Measurements from ENCODE around the gene EXOC4. TPM values are rescaled to one million over a fixed set of nuclear protein-coding genes. Genes with fewer than 3 reads are reported as not detected.
A peak's percentile ranks its signal among the peaks of the same experiment; 100 is the strongest.

EXOC4 gene
- total RNA-seq, 1 experiment from 2014 or later = 111 TPM

DNA sequence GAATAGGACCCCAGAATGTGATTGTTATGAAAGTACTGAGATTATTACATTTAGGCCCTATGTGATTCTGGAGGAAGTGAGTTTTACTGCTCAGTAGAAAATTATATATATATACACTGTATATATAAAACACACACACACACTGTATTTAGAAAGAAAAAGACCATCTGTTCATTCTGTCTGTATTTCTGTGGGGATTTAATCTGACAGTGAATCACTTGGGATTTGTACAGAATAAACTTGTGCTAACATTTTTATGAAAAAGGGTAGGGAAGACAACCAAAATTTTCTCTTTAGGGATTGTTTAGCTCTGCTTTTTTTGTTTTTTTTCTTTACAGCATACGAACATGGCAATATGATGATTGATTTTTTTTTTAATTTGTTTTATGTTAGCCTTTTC, 142.7 kb downstream of the EXOC4 start:
- H3K9me2 ChIP-seq (replicated peaks; ENCODE audit: insufficient read depth, low read length) = no peaks in the 10 kb centered on the region
- H3K4me2 ChIP-seq (ENCODE audit: low read depth, low read length, poor library complexity, severe bottlenecking) = no peak overlapping the region
- H3K9ac ChIP-seq (ENCODE audit: low read length) = no peak overlapping the region
- no peaks in the 10 kb centered on the region for H3K36me3 ChIP-seq (ENCODE audit: insufficient read depth, low read length)
- peaks cover 11% of the 10 kb centered on the region for H3K4me1 ChIP-seq (ENCODE audit: low read length)
- no peak for DNase-seq
- peaks cover 18% of the 10 kb centered on the region; the same call in 1 of the 2 replicates for H4K20me1 ChIP-seq (ENCODE audit: insufficient read depth, low read depth, low read length)
- no peak overlapping the region for H3K4me3 ChIP-seq (ENCODE audit: low read length)
- no peaks in the 10 kb centered on the region for H3K9me3 ChIP-seq (ENCODE audit: low read length)
- H3K79me2 ChIP-seq (ENCODE audit: low read length) = no peaks in the 10 kb centered on the region
- H3K27me3 ChIP-seq (ENCODE audit: low read length) = no peaks in the 10 kb centered on the region
- H3K27ac ChIP-seq (ENCODE audit: low read length) = no peak overlapping the region
- no peak overlapping the region for H2AFZ ChIP-seq (ENCODE audit: low read length)

DNA sequence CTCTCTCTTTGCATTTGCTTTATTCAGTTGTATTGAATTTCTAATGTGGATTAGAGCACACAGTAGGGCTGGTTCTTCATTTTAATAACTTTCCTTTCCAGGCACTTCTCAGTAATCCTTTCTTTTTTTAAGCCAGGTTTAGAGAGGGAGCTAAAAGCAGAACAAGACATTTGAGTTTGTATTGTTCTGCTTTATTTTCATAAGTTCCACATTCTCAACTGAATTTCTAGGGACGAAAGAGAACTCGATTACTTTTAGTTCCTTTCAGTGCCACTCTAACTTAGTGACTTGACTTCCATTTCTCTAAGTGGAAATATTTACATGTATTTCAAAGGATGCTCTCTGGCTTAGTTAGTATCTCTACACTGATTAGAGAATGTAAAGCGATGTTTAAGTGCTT, 145.6 kb downstream of the EXOC4 start:
- H3K4me3 ChIP-seq (ENCODE audit: low read length) = no peak overlapping the region
- peaks cover 12% of the 10 kb centered on the region; the same call in 1 of the 2 replicates for H4K20me1 ChIP-seq (ENCODE audit: insufficient read depth, low read depth, low read length)
- no peaks in the 10 kb centered on the region for H3K79me2 ChIP-seq (ENCODE audit: low read length)
- no peaks in the 10 kb centered on the region for H3K9me2 ChIP-seq (replicated peaks; ENCODE audit: insufficient read depth, low read length)
- H3K9ac ChIP-seq (ENCODE audit: low read length) = no peak overlapping the region
- no peaks in the 10 kb centered on the region for H3K9me3 ChIP-seq (ENCODE audit: low read length)
- no peak overlapping the region for H2AFZ ChIP-seq (ENCODE audit: low read length)
- peak; percentile 43 for DNase-seq
- no peaks in the 10 kb centered on the region for H3K36me3 ChIP-seq (ENCODE audit: insufficient read depth, low read length)
- H3K27ac ChIP-seq (ENCODE audit: low read length) = no peak overlapping the region
- H3K27me3 ChIP-seq (ENCODE audit: low read length) = no peaks in the 10 kb centered on the region
- peaks cover 11% of the 10 kb centered on the region for H3K4me1 ChIP-seq (ENCODE audit: low read length)
- H3K4me2 ChIP-seq (ENCODE audit: low read depth, low read length, poor library complexity, severe bottlenecking) = no peak overlapping the region

DNA sequence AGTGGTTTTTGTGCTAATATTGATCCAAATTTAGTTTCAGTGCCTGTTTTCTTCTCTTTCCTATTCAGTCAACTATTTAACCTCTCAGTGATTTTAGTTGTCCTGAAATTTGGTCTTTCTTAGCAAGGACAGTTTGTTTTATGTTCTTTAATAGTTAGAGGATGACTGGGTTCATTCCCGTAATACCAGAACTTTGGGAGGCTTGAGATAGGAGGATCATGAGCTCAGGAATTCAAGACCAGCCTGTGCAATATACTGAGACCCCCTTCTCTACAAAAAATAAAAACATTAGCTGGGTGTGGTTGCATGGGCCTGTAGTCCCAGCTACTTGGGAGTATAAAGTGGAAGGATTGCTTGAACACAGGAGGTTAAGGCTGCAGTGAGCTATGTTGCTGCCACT, 148.3 kb downstream of the EXOC4 start:
- no peaks in the 10 kb centered on the region for H3K4me1 ChIP-seq (ENCODE audit: low read length)
- no peaks in the 10 kb centered on the region for H3K36me3 ChIP-seq (ENCODE audit: insufficient read depth, low read length)
- H3K9ac ChIP-seq (ENCODE audit: low read length) = no peak overlapping the region
- no peak overlapping the region for H3K27ac ChIP-seq (ENCODE audit: low read length)
- no peaks in the 10 kb centered on the region for H3K9me3 ChIP-seq (ENCODE audit: low read length)
- no peak for DNase-seq
- no peak overlapping the region for H3K4me3 ChIP-seq (ENCODE audit: low read length)
- H3K9me2 ChIP-seq (replicated peaks; ENCODE audit: insufficient read depth, low read length) = no peaks in the 10 kb centered on the region; the same call in 1 of the 2 replicates
- H3K4me2 ChIP-seq (ENCODE audit: low read depth, low read length, poor library complexity, severe bottlenecking) = no peak overlapping the region
- peaks cover 7% of the 10 kb centered on the region; the same call in 1 of the 2 replicates for H4K20me1 ChIP-seq (ENCODE audit: insufficient read depth, low read depth, low read length)
- H3K79me2 ChIP-seq (ENCODE audit: low read length) = no peaks in the 10 kb centered on the region
- H3K27me3 ChIP-seq (ENCODE audit: low read length) = no peaks in the 10 kb centered on the region
- no peak overlapping the region for H2AFZ ChIP-seq (ENCODE audit: low read length)

DNA sequence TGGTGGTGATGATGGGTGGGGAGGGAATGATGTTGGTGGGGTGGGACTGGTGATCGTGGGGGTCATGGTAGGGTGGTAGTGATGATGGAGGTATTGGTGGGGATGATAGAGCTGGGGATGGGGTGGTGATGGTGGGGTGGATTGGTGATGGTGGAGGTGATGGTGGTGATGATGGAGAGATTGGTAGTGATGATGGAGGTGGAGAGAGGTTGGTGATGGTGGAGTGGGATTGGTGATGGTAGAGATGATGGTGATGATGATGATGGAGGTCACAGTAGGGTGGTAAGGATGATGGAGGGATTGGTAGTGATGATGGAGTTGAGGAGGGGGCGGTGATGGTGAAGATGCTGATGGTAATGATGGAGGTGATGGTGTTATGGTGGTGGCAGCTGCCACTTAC, 155.3 kb downstream of the EXOC4 start:
- no peak for DNase-seq
- H3K4me3 ChIP-seq (ENCODE audit: low read length) = no peak overlapping the region

DNA sequence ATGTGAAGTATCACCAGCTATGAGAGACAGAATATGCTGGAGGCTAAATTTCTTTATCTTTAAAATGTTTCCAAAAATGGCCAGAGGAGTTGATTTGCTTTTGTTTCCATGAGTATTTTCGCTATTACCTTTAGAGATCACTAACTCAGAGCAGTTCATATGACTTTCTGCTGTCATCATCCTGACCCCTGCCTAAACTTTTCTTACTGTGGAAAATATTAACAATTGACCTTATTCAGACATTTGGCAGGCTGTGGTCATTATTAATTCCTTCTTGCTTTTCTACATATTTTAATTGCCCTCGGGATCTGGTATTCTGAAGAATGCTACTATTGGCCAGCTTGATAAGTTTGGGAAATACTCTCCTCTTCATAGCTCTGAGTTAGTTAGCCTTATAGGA, 156.5 kb downstream of the EXOC4 start:
- no peaks in the 10 kb centered on the region for H3K36me3 ChIP-seq (ENCODE audit: insufficient read depth, low read length)
- peaks cover 14% of the 10 kb centered on the region for H4K20me1 ChIP-seq (ENCODE audit: insufficient read depth, low read depth, low read length)
- no peaks in the 10 kb centered on the region for H3K27me3 ChIP-seq (ENCODE audit: low read length)
- no peaks in the 10 kb centered on the region for H3K4me1 ChIP-seq (ENCODE audit: low read length)
- no peak overlapping the region for H3K4me3 ChIP-seq (ENCODE audit: low read length)
- H3K27ac ChIP-seq (ENCODE audit: low read length) = no peak overlapping the region
- no peak overlapping the region for H3K9ac ChIP-seq (ENCODE audit: low read length)
- H3K4me2 ChIP-seq (ENCODE audit: low read depth, low read length, poor library complexity, severe bottlenecking) = no peak overlapping the region
- no peaks in the 10 kb centered on the region for H3K9me3 ChIP-seq (ENCODE audit: low read length)
- no peak for DNase-seq
- no peak overlapping the region for H2AFZ ChIP-seq (ENCODE audit: low read length)
- H3K9me2 ChIP-seq (replicated peaks; ENCODE audit: insufficient read depth, low read length) = no peaks in the 10 kb centered on the region; the same call in 1 of the 2 replicates
- H3K79me2 ChIP-seq (ENCODE audit: low read length) = no peaks in the 10 kb centered on the region

More for the DNA sequence above, 155.3 kb downstream of the EXOC4 start:
- Histone ChIP-seq H2AFZ (ENCODE audit: low read length) (no peak overlapping the region), H4K20me1 (ENCODE audit: insufficient read depth, low read depth, low read length) (peaks cover 14% of the 10 kb centered on the region), H3K36me3 (ENCODE audit: insufficient read depth, low read length) (no peaks in the 10 kb centered on the region), H3K9me3 (ENCODE audit: low read length) (no peaks in the 10 kb centered on the region), H3K9me2 (replicated peaks; ENCODE audit: insufficient read depth, low read length) (no peaks in the 10 kb centered on the region; the same call in 1 of the 2 replicates), H3K4me2 (ENCODE audit: low read depth, low read length, poor library complexity, severe bottlenecking) (no peak overlapping the region), H3K9ac (ENCODE audit: low read length) (no peak overlapping the region), H3K27ac (ENCODE audit: low read length) (no peak overlapping the region), H3K79me2 (ENCODE audit: low read length) (no peaks in the 10 kb centered on the region), H3K27me3 (ENCODE audit: low read length) (no peaks in the 10 kb centered on the region), H3K4me1 (ENCODE audit: low read length) (no peaks in the 10 kb centered on the region)

DNA sequence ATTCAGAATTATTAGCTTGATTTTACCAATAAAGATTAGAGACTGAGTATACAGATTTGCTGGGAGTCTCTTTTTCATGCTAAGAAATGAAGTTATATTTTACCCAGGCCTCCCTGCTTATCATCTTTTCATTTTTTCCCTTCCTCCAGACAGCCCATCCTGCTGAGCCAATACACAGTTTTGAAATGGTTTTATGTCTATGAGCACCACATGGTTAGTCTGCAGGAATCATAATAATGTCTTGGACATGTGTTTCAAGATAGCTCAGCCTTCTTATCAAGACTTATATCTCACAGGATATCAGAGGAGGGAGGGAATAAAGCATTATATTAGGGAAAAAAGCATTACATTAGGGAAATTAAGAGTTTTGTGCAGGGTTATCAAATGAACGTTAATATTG, 157.1 kb downstream of the EXOC4 start:
- H3K4me3 ChIP-seq (ENCODE audit: low read length) = no peak overlapping the region
- no peaks in the 10 kb centered on the region for H3K27me3 ChIP-seq (ENCODE audit: low read length)
- H4K20me1 ChIP-seq (ENCODE audit: insufficient read depth, low read depth, low read length) = peaks cover 14% of the 10 kb centered on the region
- DNase-seq = no peak
- no peaks in the 10 kb centered on the region for H3K79me2 ChIP-seq (ENCODE audit: low read length)
- no peaks in the 10 kb centered on the region for H3K9me3 ChIP-seq (ENCODE audit: low read length)
- no peak overlapping the region for H3K27ac ChIP-seq (ENCODE audit: low read length)
- H3K4me2 ChIP-seq (ENCODE audit: low read depth, low read length, poor library complexity, severe bottlenecking) = no peak overlapping the region
- no peak overlapping the region for H2AFZ ChIP-seq (ENCODE audit: low read length)
- no peaks in the 10 kb centered on the region for H3K36me3 ChIP-seq (ENCODE audit: insufficient read depth, low read length)
- H3K4me1 ChIP-seq (ENCODE audit: low read length) = no peaks in the 10 kb centered on the region
- H3K9ac ChIP-seq (ENCODE audit: low read length) = no peak overlapping the region
- H3K9me2 ChIP-seq (replicated peaks; ENCODE audit: insufficient read depth, low read length) = no peaks in the 10 kb centered on the region; the same call in 1 of the 2 replicates

DNA sequence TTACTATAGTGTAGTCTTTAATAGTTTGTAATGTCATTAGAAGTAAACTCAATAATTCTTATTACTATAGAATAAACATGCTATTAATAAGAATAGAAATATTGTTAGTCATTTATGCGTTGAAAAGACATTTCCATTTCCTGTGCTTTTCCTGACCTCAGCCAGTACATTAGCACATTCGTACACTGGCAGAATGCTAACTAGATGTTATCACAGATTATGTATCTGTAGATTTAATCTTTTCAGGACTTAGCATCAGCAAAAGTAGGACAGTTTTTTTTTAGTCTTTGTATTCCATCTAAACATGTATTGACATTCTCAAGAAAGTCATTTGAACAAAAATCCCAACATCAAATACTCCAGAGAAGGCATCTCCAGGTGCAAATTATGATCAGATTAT, 158.5 kb downstream of the EXOC4 start:
- Histone ChIP-seq H3K9me3 (ENCODE audit: low read length) (no peaks in the 10 kb centered on the region), H3K4me3 (ENCODE audit: low read length) (no peak overlapping the region), H4K20me1 (ENCODE audit: insufficient read depth, low read depth, low read length) (peaks cover 14% of the 10 kb centered on the region), H2AFZ (ENCODE audit: low read length) (no peak overlapping the region), H3K27ac (ENCODE audit: low read length) (no peak overlapping the region), H3K9ac (ENCODE audit: low read length) (no peak overlapping the region), H3K36me3 (ENCODE audit: insufficient read depth, low read length) (no peaks in the 10 kb centered on the region), H3K79me2 (ENCODE audit: low read length) (no peaks in the 10 kb centered on the region), H3K27me3 (ENCODE audit: low read length) (no peaks in the 10 kb centered on the region), H3K9me2 (replicated peaks; ENCODE audit: insufficient read depth, low read length) (no peaks in the 10 kb centered on the region; the same call in 1 of the 2 replicates), H3K4me1 (ENCODE audit: low read length) (no peaks in the 10 kb centered on the region), H3K4me2 (ENCODE audit: low read depth, low read length, poor library complexity, severe bottlenecking) (no peak overlapping the region)
- no peak for DNase-seq

DNA sequence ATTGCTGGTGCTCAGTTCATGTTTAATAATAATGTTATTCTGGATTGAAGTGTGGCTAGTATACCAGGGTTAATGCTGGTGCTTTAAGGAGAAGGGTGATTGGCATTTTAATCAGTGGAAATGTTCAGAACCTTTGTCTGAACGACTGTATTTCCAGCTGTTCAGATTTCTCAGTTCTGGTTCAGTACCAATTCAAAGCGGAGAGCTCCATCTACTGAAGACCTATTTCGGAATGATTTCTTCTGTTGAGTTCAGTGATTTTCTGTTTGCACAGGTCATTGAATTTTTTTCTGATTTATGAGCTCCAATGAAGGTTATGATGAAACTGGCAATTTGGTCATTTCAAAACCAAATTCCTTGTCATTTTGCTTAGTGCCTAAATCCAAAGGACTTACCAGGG, 160.1 kb downstream of the EXOC4 start:
- no peak overlapping the region for H2AFZ ChIP-seq (ENCODE audit: low read length)
- no peaks in the 10 kb centered on the region for H3K79me2 ChIP-seq (ENCODE audit: low read length)

DNA sequence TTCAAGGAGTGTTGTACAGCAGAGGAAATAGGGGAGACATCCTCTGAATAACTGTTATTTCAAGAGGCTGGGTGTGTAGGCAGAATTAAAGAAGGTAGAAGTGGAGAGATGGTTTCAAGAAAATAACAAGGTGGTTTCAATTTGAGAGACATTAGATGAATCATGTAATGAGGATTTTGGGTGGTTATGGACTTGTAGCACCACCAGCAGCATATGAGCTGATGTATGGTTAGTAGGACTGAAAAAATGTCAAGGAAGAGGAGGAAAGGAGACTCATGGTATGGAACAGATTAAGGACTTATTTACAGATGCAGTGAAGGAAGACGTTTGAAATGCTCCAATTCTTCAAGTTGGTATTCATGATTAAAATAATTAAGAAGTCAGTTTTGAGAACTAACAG, 166.2 kb downstream of the EXOC4 start:
- H3K4me3 ChIP-seq (ENCODE audit: low read length) = no peak overlapping the region

More for the DNA sequence above, 160.1 kb downstream of the EXOC4 start:
- Histone ChIP-seq H3K9me3 (ENCODE audit: low read length) (no peaks in the 10 kb centered on the region), H3K4me3 (ENCODE audit: low read length) (no peak overlapping the region), H3K9ac (ENCODE audit: low read length) (no peak overlapping the region), H3K4me1 (ENCODE audit: low read length) (no peaks in the 10 kb centered on the region), H3K36me3 (ENCODE audit: insufficient read depth, low read length) (no peaks in the 10 kb centered on the region), H3K27ac (ENCODE audit: low read length) (no peak overlapping the region), H3K27me3 (ENCODE audit: low read length) (no peaks in the 10 kb centered on the region), H3K4me2 (ENCODE audit: low read depth, low read length, poor library complexity, severe bottlenecking) (no peak overlapping the region), H3K9me2 (replicated peaks; ENCODE audit: insufficient read depth, low read length) (no peaks in the 10 kb centered on the region), H4K20me1 (ENCODE audit: insufficient read depth, low read depth, low read length) (peaks cover 14% of the 10 kb centered on the region)
- no peak for DNase-seq

More for the DNA sequence above, 166.2 kb downstream of the EXOC4 start:
- no peak overlapping the region for H3K27ac ChIP-seq (ENCODE audit: low read length)
- H3K27me3 ChIP-seq (ENCODE audit: low read length) = no peaks in the 10 kb centered on the region
- H3K9ac ChIP-seq (ENCODE audit: low read length) = no peak overlapping the region
- DNase-seq = no peak
- no peaks in the 10 kb centered on the region for H3K4me1 ChIP-seq (ENCODE audit: low read length)
- no peaks in the 10 kb centered on the region for H3K36me3 ChIP-seq (ENCODE audit: insufficient read depth, low read length)
- H4K20me1 ChIP-seq (ENCODE audit: insufficient read depth, low read depth, low read length) = no peaks in the 10 kb centered on the region
- no peak overlapping the region for H3K4me2 ChIP-seq (ENCODE audit: low read depth, low read length, poor library complexity, severe bottlenecking)
- no peak overlapping the region for H2AFZ ChIP-seq (ENCODE audit: low read length)
- H3K9me2 ChIP-seq (replicated peaks; ENCODE audit: insufficient read depth, low read length) = no peaks in the 10 kb centered on the region
- H3K79me2 ChIP-seq (ENCODE audit: low read length) = no peaks in the 10 kb centered on the region
- H3K9me3 ChIP-seq (ENCODE audit: low read length) = no peaks in the 10 kb centered on the region

Data from Karpas-422 (cell line).